B cell (primary cell): ENCODE results near the gene FLNB.

Experiments
- EZH2 ChIP-seq: IDR thresholded peaks from 2 replicates; pipeline ENCODE4 v1.6.1; 2012; ENCODE audit warnings: borderline replicate concordance, low read depth, mild to moderate bottlenecking, moderate library complexity, low read length; ENCODE audit not compliant: insufficient read depth, poor library complexity, severe bottlenecking
- TF ChIP-seq, protein P1 (sequence below): fragments of 200-600 bp; IDR thresholded peaks from one replicate; pipeline ENCODE4 v1.8.0; 2022; ENCODE audit warnings: antibody characterized with exemption, mild to moderate bottlenecking

DNA sequence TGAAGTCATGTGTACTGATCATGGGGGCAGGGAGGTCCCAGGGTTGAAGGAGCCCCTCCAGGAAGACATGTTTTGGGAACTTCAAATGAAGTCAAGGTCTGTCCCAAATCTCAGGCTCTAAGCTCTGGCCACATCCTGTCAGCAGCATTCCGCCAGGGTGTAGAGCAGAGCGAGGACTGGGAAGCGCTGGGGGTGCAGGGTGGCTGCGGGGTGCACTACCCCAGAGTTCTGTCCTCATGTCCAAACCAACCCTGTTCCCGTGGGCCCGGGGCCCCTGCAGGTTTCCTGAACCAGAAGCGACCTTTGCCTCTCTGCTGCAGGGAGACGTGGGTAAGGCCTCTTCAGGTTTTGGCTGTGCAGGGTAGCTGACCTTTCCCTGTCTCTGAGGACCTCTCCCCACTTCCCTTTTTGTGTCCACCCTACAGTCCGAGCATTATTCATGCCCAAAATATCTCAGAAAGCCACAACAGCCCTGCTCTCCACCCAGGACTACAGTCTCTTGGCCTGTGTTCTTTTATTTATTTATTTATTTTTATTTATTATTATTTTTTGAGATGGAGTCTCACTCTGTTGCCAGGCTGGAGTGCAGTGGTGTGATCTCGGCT is 26.6 kb upstream of the FLNB start:
- TF ChIP-seq EZH2, result no peak
- TF ChIP-seq, protein P1, sequence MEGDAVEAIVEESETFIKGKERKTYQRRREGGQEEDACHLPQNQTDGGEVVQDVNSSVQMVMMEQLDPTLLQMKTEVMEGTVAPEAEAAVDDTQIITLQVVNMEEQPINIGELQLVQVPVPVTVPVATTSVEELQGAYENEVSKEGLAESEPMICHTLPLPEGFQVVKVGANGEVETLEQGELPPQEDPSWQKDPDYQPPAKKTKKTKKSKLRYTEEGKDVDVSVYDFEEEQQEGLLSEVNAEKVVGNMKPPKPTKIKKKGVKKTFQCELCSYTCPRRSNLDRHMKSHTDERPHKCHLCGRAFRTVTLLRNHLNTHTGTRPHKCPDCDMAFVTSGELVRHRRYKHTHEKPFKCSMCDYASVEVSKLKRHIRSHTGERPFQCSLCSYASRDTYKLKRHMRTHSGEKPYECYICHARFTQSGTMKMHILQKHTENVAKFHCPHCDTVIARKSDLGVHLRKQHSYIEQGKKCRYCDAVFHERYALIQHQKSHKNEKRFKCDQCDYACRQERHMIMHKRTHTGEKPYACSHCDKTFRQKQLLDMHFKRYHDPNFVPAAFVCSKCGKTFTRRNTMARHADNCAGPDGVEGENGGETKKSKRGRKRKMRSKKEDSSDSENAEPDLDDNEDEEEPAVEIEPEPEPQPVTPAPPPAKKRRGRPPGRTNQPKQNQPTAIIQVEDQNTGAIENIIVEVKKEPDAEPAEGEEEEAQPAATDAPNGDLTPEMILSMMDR, result no peak
